ENCODE data around the gene ZCCHC24. TPM values are rescaled to one million over a fixed set of nuclear protein-coding genes. Genes with fewer than 3 reads are reported as not detected.
A peak's percentile ranks its signal among the peaks of the same experiment; 100 is the strongest.

The ZCCHC24 gene
- total and polyA plus RNA-seq, 9 donors: 21.6 to 92.1 (median 58.3) TPM

GRCh38 chr10:79401015-79401921 is 44.2 kb downstream of the ZCCHC24 start:
- Histone ChIP-seq H3K4me1 (ENCODE audit: insufficient read depth) (peaks cover 73% of the 10 kb centered on the region), H3K4me3 (no peak overlapping the region), H3K9me3 (no peaks in the 10 kb centered on the region), H3K27me3 (no peaks in the 10 kb centered on the region), H3K27ac (peak overlapping the region in 1 of 2 donors; percentile 80), H3K36me3 (no peaks in the 10 kb centered on the region)
- 39 to 41% (median 41%) methylated on average over 22 to 23 of the region's 23 CpGs for WGBS, 3 donors
- intact Hi-C loops (cut with DNase I): loop anchor here in 1 of 4 donors (2.0 kb wide), 1 partner anchor 44 kb away; the partner anchor contains the start of gene ZCCHC24
- no peak for TF ChIP-seq POLR2A (IDR thresholded peaks at IDR 0.05)
- peak; percentile 62 for TF ChIP-seq EP300 (IDR thresholded peaks at IDR 0.05)
- DNase-seq: peak; percentile 87 to 92 (median 90)

GRCh38 chr10:79400146-79401004 is 45.0 kb downstream of the ZCCHC24 start:
- H3K27me3 ChIP-seq: no peaks in the 10 kb centered on the region
- H3K36me3 ChIP-seq: no peaks in the 10 kb centered on the region
- TF ChIP-seq CTCF (IDR thresholded peaks at IDR 0.05) (peak in 2 of 3 donors; percentile 29 to 39), EP300 (IDR thresholded peaks at IDR 0.05) (no peak), POLR2A (IDR thresholded peaks at IDR 0.05) (no peak)
- no peaks in the 10 kb centered on the region for H3K9me3 ChIP-seq
- DNase-seq: peak in 4 of 5 donors; percentile 67 to 74 (median 70)
- peak overlapping the region in 1 of 2 donors; percentile 80 for H3K27ac ChIP-seq
- H3K4me1 ChIP-seq (ENCODE audit: insufficient read depth): peaks cover 64% of the 10 kb centered on the region
- WGBS, 3 donors: 40% methylated on average over 11 of the region's 11 CpGs
- intact Hi-C loops (cut with DNase I): loop anchor here in 1 of 4 donors (2.0 kb wide), 1 partner anchor 44 kb away; the partner anchor contains the start of gene ZCCHC24
- no peak overlapping the region for H3K4me3 ChIP-seq

- Histone ChIP-seq H3K4me3 (no peak overlapping the region), H3K27ac (peak overlapping the region; percentile 77 to 80), H3K4me1 (ENCODE audit: insufficient read depth) (peaks cover 54% of the 10 kb centered on the region), H3K9me3 (no peaks in the 10 kb centered on the region), H3K36me3 (no peaks in the 10 kb centered on the region), H3K27me3 (no peaks in the 10 kb centered on the region)
- WGBS, 3 donors: 0 to 1% (median 1%) methylated on average over 15 of the region's 15 CpGs
- intact Hi-C loops (cut with DNase I): no loop called here
- DNase-seq: peak; percentile 92 to 94 (median 93)
- TF ChIP-seq POLR2A (IDR thresholded peaks at IDR 0.05) (peak; percentile 17), CTCF (IDR thresholded peaks at IDR 0.05) (peak in 1 of 3 donors; percentile 26), EP300 (IDR thresholded peaks at IDR 0.05) (peak; percentile 70)
Observed at GRCh38 chr10:79399223-79399831, 46.1 kb downstream of the ZCCHC24 start.

GRCh38 chr10:79398642-79399041 is 46.8 kb downstream of the ZCCHC24 start:
- intact Hi-C loops (cut with DNase I): no loop called here
- no peaks in the 10 kb centered on the region for H3K9me3 ChIP-seq

More at GRCh38 chr10:79398642-79399041, 46.8 kb downstream of the ZCCHC24 start:
- Histone ChIP-seq H3K27ac (peak overlapping the region; percentile 77 to 80), H3K27me3 (no peaks in the 10 kb centered on the region), H3K4me1 (ENCODE audit: insufficient read depth) (peaks cover 52% of the 10 kb centered on the region), H3K36me3 (no peaks in the 10 kb centered on the region), H3K4me3 (no peak overlapping the region)
- DNase-seq: peak in 1 of 5 donors; percentile 41
- WGBS, 3 donors: 86 to 91% (median 87%) methylated on average over 4 of the region's 4 CpGs
- TF ChIP-seq CTCF (IDR thresholded peaks at IDR 0.05) (no peak), POLR2A (IDR thresholded peaks at IDR 0.05) (no peak), EP300 (IDR thresholded peaks at IDR 0.05) (no peak)
